Iris pigment epithelial cell (primary cell): Measurements from ENCODE around the gene FHOD3.

ENCODE experiments used
- DNase-seq: peaks from one replicate; pipeline ENCODE4 v3.0.0-alpha.2; 2011; ENCODE audit warnings: low read depth

Gene FHOD3

DNA sequence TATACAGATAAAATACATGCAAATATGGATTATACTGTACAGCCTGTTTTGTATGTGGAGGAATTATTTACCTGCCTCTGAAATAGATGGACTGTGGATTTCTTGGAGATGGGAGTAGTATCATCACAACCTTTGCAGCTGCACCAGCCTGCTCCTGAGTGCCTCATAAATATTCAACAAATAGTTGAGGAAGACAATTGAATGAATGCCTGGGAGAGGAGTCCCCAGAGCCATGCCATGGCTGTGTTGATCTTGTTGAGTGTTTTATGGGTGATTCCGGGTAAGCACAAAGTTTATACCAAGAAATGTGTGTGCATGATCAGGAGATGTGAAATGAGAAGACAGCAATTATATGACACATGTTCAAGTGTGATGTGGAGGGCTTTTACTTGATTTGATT, 225.0 kb downstream of the FHOD3 start:
- no peak for DNase-seq

DNA sequence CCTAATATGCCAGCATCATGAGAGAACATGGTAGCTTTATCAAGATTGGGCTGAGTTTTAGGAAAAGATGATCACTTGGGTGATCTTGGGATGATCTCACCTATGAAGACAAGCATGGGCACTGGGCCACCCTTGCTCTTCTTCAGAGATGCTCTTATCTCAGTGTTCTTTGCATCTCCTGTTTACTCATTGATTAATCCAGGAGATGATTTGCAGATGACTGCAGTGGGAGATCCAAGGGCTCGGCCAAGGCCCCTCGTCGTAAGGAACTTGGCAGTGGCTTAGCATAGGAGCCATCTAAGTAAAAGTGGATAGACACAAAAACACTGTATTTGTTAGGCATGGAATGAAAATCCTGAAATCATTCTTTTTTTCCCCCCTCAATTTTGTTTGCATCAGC, 228.4 kb downstream of the FHOD3 start:
- DNase-seq, result no peak

- DNase-seq, result no peak
These were observed 229.1 kb downstream of the FHOD3 start for GRCh38 chr18:36526611-36527010.

- DNase-seq, result no peak
These were observed 229.5 kb downstream of the FHOD3 start for GRCh38 chr18:36527051-36527450.

- DNase-seq, result no peak
These were observed 230.4 kb downstream of the FHOD3 start for GRCh38 chr18:36527740-36528455.

- DNase-seq, result no peak
These were observed 232.2 kb downstream of the FHOD3 start for GRCh38 chr18:36529747-36530146.

- DNase-seq, result no peak
These were observed 233.3 kb downstream of the FHOD3 start for GRCh38 chr18:36530676-36531405.

DNA sequence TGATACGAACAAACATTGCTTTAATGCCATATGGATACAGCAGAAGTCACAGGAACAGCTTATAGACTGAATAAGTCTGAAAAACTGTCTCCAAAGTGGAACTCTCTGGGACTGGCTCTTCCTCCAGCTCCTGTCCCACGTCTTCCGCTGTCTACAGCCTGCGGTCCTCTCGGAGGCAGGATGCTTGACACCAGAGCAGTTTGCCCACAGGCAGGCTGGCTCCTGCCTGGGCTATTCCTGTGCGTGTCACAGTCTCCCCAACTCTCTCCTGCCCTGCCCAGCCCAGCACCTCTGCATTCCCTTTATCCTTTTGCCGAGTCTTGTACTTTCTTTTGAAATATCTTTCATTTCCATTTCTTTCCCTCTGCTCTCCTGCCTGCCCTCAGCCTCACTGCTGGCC, 234.1 kb downstream of the FHOD3 start:
- DNase-seq, result no peak

- DNase-seq, result peak; percentile 51
These were observed 234.9 kb downstream of the FHOD3 start for GRCh38 chr18:36532394-36532793.

GRCh38 chr18:36532815-36533214, 235.3 kb downstream of the FHOD3 start:
- DNase-seq, result no peak

DNA sequence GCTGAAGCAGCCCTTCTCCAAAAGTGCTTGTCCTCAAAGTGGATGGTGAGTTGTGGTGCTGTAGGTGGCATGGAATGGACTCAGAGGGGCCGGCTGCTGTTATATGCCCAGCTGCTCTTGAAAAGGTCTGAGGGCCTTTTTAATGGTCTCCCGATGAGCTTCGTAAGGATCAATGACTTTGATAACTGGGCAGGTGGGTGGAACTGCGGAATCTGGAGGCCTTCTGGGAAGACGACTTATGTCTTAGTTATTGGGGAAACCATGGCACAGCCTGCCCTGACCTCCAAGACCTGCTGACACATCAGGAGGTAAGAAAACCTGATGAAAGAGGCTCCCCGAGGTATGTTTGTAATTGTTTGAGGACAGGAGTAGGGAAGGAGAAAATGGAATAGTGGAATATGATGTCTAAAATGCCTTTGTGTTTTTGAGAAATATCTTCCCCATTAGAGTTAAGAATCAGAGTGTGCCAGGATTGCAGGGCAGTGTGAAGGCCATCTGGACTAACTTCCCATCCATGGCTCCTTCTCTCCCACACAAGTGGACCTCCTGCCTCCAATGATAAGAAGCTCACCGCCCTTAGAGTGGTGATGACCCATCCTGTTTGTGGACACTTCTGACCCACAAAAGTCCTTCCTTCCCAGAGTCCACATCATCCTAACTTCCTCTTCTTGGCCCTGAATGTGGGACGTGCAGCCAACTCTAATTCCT, 236.1 kb downstream of the FHOD3 start:
- DNase-seq, result no peak

GRCh38 chr18:36534154-36534688, 236.7 kb downstream of the FHOD3 start:
- DNase-seq, result peak; percentile 9

- no peak for DNase-seq
These were observed 237.9 kb downstream of the FHOD3 start for GRCh38 chr18:36535202-36535935.

GRCh38 chr18:36536426-36536825, 238.9 kb downstream of the FHOD3 start:
- DNase-seq, result no peak

DNA sequence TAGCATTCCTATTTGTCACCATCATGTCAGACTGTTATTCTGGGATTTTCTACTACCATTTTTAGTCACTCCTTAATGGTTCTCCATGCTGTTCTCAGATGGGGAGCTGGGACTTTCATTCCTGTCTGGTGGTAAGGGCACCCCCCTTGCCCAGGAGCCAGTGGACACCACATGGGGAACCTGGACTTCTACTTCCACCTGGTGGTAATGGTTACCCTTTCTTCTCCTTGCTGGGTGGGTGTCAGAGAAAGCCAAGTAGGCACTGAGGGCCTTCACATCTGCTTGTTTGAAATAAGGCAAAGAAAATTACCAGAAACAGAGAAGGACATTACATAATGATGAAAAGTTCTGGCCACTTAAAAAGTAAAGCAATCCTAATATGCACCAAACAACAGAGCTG, 239.8 kb downstream of the FHOD3 start:
- no peak for DNase-seq

- DNase-seq, result no peak
These were observed 242.2 kb downstream of the FHOD3 start for GRCh38 chr18:36539674-36540231.

DNA sequence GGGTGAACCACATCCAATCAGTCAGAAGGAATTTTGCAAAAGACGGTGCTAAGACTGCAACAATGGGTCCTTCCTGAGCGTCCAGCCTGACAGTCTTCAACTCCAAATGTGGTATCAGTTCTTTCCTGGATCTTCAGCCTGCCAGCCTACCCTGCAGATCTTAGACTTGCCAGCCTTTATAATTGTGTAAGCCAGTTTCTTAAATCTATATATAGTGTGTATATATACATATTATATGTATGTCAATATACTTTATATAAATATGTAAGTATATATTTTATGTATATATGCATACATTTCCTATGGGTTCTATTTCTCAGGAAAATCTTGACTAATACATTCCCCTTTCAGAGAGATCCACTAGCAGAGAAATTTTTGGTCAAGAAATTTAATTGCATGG, 245.5 kb downstream of the FHOD3 start:
- DNase-seq, result no peak

DNA sequence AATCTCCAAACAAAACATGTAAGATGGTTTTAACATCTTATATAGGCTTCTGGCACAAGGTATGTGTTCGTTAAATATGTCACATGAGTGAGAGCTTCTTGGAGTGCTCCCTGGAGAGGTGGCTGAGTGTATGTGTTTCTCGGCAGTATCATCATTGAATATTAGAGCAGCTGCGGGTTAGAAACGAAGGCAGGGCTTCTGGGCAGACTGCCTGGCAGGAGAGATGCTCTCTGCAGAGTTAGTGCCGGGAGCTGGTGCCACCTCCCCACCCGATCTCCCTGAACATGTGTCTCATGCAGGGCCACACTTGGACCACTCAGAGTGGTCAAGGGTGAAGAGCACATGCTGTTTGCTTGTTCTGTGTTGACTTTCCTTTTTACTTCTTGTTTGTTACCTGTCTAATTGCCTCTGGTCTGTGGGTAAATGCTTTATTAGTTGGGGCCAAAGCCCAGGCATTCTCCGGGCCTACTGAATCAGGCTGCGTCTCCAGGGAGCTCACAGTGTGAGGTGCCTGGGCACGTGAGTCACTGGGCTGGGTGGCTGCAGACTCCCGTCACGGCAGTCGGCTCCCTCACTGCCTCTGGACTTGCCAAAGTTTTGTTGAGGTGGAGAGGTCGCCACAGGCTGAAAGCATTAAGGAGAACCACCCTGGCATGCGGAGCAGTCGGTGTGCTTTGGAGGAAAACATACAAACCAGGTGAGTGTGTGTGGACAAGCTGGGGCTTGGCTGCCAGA, 246.6 kb downstream of the FHOD3 start:
- peak; percentile 6 for DNase-seq

DNA sequence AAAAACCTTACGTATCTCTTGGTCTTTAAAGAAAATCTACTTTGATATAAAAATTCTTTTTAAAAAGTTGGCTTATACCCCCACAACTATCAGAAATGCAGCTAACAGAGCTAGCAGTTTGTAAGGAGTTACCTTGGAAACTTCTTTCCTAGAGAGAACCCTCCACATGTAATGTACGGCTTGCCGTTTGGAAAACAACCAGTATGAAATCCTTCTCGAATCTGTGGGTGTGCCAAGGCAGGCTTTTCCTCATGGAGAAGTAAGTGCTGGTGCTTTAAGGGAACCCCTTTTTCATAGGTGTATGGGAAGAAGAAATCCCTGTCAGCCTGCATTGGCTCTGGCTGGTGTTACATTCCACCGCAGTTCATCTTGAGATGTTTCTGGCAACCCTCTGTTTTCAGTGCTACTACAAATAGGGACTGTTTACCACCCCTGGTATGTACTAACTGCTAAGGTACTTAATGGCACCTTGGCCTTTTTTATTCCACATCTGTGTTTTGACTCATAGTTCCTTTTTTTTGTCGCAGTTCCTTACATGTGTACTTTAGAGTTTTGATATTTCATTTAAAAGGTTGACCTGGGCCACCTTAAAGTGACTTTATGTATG, 248.4 kb downstream of the FHOD3 start:
- no peak for DNase-seq

- DNase-seq, result no peak
These were observed 249.4 kb downstream of the FHOD3 start for GRCh38 chr18:36546876-36547275.

GRCh38 chr18:36547544-36547943, 250.0 kb downstream of the FHOD3 start:
- no peak for DNase-seq
